ENCODE data around the gene CNTN4.

Gene CNTN4

DNA sequence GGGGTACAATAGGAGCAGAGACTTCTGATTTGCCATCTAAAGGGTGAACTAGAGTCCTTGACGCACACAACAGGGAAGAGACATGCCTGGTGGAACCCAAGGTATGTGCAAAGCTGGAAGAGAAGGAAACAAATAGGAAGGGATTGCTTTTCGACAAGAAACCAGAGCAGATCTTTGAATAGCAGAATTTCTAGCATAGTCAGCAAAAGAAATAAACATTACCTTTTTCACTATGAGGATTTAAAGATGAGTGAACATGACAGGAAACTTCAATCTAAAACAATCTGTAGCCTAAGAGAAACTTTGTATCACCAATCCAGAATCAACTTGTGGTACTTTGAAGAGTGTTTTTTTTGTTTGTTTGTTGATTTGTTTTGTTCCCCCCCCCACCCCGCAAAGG, 1006.6 kb downstream of the CNTN4 start:
- DNase-seq (ENCODE audit: low spot score): no peak

DNA sequence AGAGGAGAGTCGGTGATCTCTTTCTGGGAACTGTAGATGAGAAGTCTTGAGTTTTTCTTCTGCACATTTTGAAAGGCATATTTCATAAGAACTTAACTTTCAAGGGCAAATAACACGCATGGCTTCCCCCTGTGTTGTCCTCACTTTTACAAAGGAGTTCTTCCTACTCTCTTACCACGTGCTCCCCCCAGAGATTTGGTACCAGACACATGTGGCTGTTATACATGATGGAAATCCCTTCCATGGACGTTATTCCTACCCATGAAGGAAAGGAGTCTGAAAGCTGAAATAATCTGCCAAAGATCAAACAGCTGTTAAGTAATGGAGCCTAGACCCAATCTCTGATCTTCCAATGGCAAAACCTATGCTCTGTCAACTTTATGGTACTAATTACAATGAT, 1007.1 kb downstream of the CNTN4 start:
- no peak for DNase-seq (ENCODE audit: low spot score)

- no peak for DNase-seq (ENCODE audit: low spot score)
Observed at GRCh38 chr3:3107181-3107580, 1008.5 kb downstream of the CNTN4 start.
